BJ (cell line): ENCODE data around the gene CACNG1. TPM values are rescaled to one million over a fixed set of nuclear protein-coding genes. Genes with fewer than 3 reads are reported as not detected.

Source experiments
- CTCF ChIA-PET: fragments of 350-600 bp; formaldehyde crosslinking; extraction: SDS; loops from one replicate; lab custom pipeline; 2021; ENCODE audit warnings: antibody characterized with exemption, inconsistent platforms; lab: Yijun Ruan, JAX
- POLR2A ChIA-PET: fragments of 300-600 bp; sonication (Branson Sonifier 250); formaldehyde crosslinking; extraction: SDS; loops from one replicate; lab custom pipeline; 2021; ENCODE audit warnings: antibody characterized with exemption; lab: Charles Lee
- DNase-seq: peaks from one replicate; pipeline ENCODE4 v3.0.0-alpha.2; 2011; ENCODE audit warnings: low read depth
- H3K27me3 ChIP-seq: 2 replicates; pipeline ENCODE4 v1.6.0; 2011; ENCODE audit warnings: low read length; ENCODE audit not compliant: control insufficient read depth, insufficient read depth
- H3K36me3 ChIP-seq: 2 replicates; pipeline ENCODE4 v1.5.1; 2011; ENCODE audit warnings: low read length; ENCODE audit not compliant: control insufficient read depth, insufficient read depth
- H3K4me3 ChIP-seq: 2 replicates; pipeline ENCODE4 v1.5.1; 2011; ENCODE audit warnings: low read depth, mild to moderate bottlenecking, control low read depth, low read length
- polyA plus RNA-seq: library from polyadenylated mRNA; depleted of rRNA; stranded (reverse); fragments of >200 nt; gene quantifications from 2 replicates; pipeline ENCODE4 v1.2.3, GENCODE V29; 2011
- TF ChIP-seq, protein P1 (sequence below): IDR thresholded peaks from 2 replicates; pipeline ENCODE4 v1.5.1; 2011; ENCODE audit warnings: low read depth, mild to moderate bottlenecking, control low read depth, inconsistent platforms, low read length, moderate library complexity; ENCODE audit not compliant: insufficient read depth

Gene CACNG1
- polyA plus RNA-seq, 1 experiment, result not detected

DNA sequence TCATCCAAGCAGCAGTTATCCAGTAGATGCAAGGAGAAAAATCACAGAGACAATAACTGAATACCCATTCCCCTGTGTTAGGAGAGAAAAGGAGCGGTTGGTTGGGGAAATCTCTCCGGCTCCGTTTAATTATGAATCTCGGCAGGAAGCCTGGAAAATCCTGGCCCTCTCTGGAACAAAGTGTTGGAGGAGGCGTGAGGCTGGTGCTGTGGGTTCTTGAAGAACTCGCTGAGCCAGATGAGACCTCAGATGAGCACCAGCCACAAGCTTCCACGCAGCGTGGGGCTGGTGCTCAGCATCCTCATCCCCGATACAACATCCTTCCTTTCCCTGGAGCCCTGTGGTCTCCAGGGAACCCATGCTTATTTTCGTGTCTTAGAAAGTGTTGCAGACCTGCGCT is 40.2 kb upstream of the CACNG1 start:
- Histone ChIP-seq H3K36me3 (no peaks in the 10 kb centered on the region), H3K27me3 (peaks cover 19% of the 10 kb centered on the region), H3K4me3 (no peak overlapping the region)
- no peak for DNase-seq
- TF ChIP-seq, protein P1, sequence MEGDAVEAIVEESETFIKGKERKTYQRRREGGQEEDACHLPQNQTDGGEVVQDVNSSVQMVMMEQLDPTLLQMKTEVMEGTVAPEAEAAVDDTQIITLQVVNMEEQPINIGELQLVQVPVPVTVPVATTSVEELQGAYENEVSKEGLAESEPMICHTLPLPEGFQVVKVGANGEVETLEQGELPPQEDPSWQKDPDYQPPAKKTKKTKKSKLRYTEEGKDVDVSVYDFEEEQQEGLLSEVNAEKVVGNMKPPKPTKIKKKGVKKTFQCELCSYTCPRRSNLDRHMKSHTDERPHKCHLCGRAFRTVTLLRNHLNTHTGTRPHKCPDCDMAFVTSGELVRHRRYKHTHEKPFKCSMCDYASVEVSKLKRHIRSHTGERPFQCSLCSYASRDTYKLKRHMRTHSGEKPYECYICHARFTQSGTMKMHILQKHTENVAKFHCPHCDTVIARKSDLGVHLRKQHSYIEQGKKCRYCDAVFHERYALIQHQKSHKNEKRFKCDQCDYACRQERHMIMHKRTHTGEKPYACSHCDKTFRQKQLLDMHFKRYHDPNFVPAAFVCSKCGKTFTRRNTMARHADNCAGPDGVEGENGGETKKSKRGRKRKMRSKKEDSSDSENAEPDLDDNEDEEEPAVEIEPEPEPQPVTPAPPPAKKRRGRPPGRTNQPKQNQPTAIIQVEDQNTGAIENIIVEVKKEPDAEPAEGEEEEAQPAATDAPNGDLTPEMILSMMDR, result no peak
- ChIA-PET CTCF (no interaction called here), POLR2A (no interaction called here)

DNA sequence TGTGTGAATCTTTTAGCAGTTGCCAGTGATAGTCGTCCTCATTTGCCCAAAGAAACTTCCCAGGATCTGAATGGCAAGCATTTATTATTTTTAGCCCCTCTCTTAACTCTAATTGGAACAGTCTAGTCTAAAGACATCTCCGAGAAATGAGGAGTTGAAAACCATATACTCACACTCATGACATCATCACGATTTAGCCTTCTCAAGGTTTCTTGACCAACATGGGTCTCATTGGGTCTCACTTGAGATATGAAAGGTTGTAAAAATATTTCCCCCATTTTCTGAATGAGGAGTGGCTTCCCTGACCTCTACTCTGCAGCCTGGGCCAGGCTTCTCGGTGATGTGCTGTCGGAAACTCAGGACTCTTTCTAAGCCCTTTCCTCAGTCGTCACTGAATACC is 37.1 kb upstream of the CACNG1 start:
- no peak overlapping the region for H3K4me3 ChIP-seq
- TF ChIP-seq, protein P1, result no peak
- H3K36me3 ChIP-seq, result no peaks in the 10 kb centered on the region
- H3K27me3 ChIP-seq, result peaks cover 19% of the 10 kb centered on the region
- ChIA-PET POLR2A (no interaction called here), CTCF (no interaction called here)
- no peak for DNase-seq

DNA sequence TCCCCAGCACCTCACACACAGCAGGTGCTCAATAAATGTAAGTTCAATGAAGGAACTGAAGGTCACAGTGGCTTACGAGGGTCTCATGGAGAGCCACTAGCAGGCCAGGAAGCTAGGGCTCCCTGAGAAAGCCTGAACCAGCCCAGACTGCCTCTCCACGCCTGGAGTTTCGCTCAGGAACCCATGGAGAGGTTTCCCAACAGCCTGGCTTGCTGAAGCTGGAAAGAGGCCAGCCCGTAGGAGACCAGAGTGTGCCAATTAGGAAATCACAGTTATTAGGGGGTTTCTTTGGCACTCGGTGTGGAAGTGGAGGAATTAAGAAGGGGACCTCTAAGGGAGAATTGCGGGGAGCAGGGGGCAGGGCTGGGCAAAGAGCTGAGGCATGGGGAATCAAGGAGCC is 36.3 kb upstream of the CACNG1 start:
- Histone ChIP-seq H3K27me3 (peaks cover 17% of the 10 kb centered on the region), H3K36me3 (no peaks in the 10 kb centered on the region), H3K4me3 (no peak overlapping the region)
- ChIA-PET CTCF (no interaction called here), POLR2A (no interaction called here)
- no peak for DNase-seq
- TF ChIP-seq, protein P1, result no peak

DNA sequence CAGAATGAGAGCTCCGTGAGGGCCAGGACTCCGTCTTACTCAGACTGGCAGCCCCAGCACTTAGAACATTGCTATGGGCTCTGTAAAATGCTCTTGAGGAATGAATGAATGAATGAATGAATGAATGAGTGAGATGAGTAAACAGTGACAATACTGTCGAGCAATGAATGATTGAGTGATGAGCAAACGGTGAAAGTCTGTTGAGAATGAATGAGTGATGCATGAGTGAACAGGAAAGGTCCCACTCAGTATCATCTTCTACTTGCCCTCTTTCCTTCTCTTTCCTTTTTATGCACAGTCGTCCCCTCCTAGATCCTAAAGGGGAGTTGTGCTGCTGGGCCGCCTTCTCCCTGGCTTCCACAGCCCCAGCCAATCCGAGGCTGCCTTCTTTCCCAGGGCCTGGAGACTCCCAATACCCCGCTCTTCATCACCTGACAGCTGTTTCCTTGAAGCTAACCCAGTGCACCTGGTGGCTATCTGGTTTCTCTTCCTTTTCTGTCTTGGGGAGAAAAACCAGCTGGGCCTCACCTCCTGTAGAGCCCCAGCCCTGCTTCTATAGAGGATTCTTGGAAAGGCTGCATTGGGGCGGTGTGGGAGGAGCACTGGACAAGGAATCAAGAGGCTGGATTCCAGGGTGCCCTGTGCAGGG is 32.7 kb upstream of the CACNG1 start:
- ChIA-PET CTCF (no interaction called here), POLR2A (no interaction called here)
- TF ChIP-seq, protein P1, result no peak
- no peak for DNase-seq
- Histone ChIP-seq H3K27me3 (peaks cover 8% of the 10 kb centered on the region), H3K36me3 (no peaks in the 10 kb centered on the region), H3K4me3 (no peak overlapping the region)

DNA sequence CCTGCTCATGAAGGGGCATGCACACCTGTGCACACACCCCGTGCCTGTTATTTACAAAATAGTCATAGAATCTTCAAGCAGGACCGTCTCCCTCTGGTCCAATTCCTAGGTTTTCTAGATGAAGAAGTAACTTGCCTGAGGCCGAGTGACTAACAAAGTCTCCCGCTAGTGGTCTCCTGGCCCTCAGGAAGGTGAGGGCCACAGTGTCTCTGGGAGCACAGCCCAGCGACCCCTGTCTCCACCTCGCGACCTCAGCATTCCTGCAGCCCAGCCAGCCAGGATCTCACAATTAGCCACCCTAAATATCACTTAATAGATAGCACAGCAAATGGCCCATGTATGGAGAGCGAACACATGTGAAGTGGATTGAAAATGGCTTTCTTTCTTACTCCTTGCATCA is 30.5 kb upstream of the CACNG1 start:
- Histone ChIP-seq H3K4me3 (no peak overlapping the region), H3K27me3 (peaks cover 15% of the 10 kb centered on the region), H3K36me3 (no peaks in the 10 kb centered on the region)
- TF ChIP-seq, protein P1, result no peak
- no peak for DNase-seq
- ChIA-PET POLR2A (no interaction called here), CTCF (no interaction called here)
